ENCODE measurements around the gene SORCS2.

- TF ChIP-seq CTCF (conservative IDR thresholded peaks at IDR 0.05; ENCODE audit: low read depth, low read length) (no peak), POLR2A (IDR thresholded peaks at IDR 0.05; ENCODE audit: low read depth, low read length) (no peak), USF2 (IDR thresholded peaks at IDR 0.05; ENCODE audit: low read depth, low read length) (no peak), RFX5 (IDR thresholded peaks at IDR 0.05; ENCODE audit: low read depth, low read length) (no peak), RCOR1 (IDR thresholded peaks at IDR 0.05; ENCODE audit: insufficient replicate concordance, low read length) (no peak), FOS (IDR thresholded peaks at IDR 0.05; ENCODE audit: low read depth, low read length) (no peak), SMC3 (IDR thresholded peaks at IDR 0.05; ENCODE audit: low read depth, low read length) (no peak)
These were observed 144.4 kb downstream of the SORCS2 start for GRCh38 chr4:7336732-7337131.
